MM.1S (cell line): ENCODE data around the gene ADAMTS12.

Source experiments
- DNase-seq: peaks from one replicate; pipeline ENCODE4 v3.0.0-alpha.2; 2015
- H2AFZ ChIP-seq: fragments of 300-600 bp; sonication (generic); 2 replicates; pipeline ENCODE4 v1.6.0; 2016; ENCODE audit warnings: antibody characterized with exemption, low read length
- H3F3A ChIP-seq: fragments of 300-600 bp; sonication (generic); 2 replicates; pipeline ENCODE4 v1.6.1; 2016; ENCODE audit warnings: mild to moderate bottlenecking, antibody characterized with exemption, low read length, moderate library complexity, mixed read lengths; ENCODE audit not compliant: insufficient read depth
- H3K27ac ChIP-seq: fragments of 300-600 bp; sonication (generic); 2 replicates; pipeline ENCODE4 v1.5.1; 2016; ENCODE audit warnings: mild to moderate bottlenecking, low read length
- H3K27me3 ChIP-seq: fragments of 300-600 bp; sonication (generic); replicated peaks from 2 replicates; pipeline ENCODE4 v1.6.0; 2016; ENCODE audit warnings: low read length; ENCODE audit not compliant: insufficient read depth
- H3K36me3 ChIP-seq: fragments of 300-600 bp; sonication (generic); replicated peaks from 2 replicates; pipeline ENCODE4 v1.6.1; 2016; ENCODE audit warnings: mild to moderate bottlenecking, low read length, mixed read lengths; ENCODE audit not compliant: insufficient read depth
- H3K4me1 ChIP-seq: fragments of 300-600 bp; sonication (generic); 2 replicates; pipeline ENCODE4 v1.6.1; 2016; ENCODE audit warnings: low read length, mixed read lengths
- H3K4me2 ChIP-seq: fragments of 300-600 bp; sonication (generic); 2 replicates; pipeline ENCODE4 v1.6.0; 2016; ENCODE audit warnings: low read depth, low read length
- H3K4me3 ChIP-seq: fragments of 300-600 bp; sonication (generic); 2 replicates; pipeline ENCODE4 v1.5.1; 2016; ENCODE audit warnings: low read length, mixed read lengths
- H3K79me2 ChIP-seq: fragments of 300-600 bp; sonication (generic); 2 replicates; pipeline ENCODE4 v1.6.1; 2016; ENCODE audit warnings: mixed run types, low read length, mixed read lengths
- H3K9ac ChIP-seq: fragments of 300-600 bp; sonication (generic); 2 replicates; pipeline ENCODE4 v1.6.1; 2016; ENCODE audit warnings: low read length, mixed read lengths
- H3K9me2 ChIP-seq: fragments of 300-600 bp; sonication (generic); replicated peaks from 2 replicates; pipeline ENCODE4 v1.6.1; 2016; ENCODE audit warnings: mild to moderate bottlenecking, low read length, mixed read lengths; ENCODE audit not compliant: insufficient read depth
- H3K9me3 ChIP-seq: fragments of 300-600 bp; sonication (generic); replicated peaks from 2 replicates; pipeline ENCODE4 v1.6.1; 2016; ENCODE audit warnings: mild to moderate bottlenecking, low read length, mixed read lengths; ENCODE audit not compliant: insufficient read depth
- H4K20me1 ChIP-seq: fragments of 300-600 bp; sonication (generic); 2 replicates; pipeline ENCODE4 v1.6.1; 2016; ENCODE audit warnings: mild to moderate bottlenecking, low read length, moderate library complexity, mixed read lengths; ENCODE audit not compliant: insufficient read depth
- CTCF ChIP-seq: fragments of 300-600 bp; sonication (generic); IDR thresholded peaks from 2 replicates; pipeline ENCODE4 v1.5.1; 2016; ENCODE audit warnings: antibody characterized with exemption, low read length, mixed read lengths
- EZH2 ChIP-seq: fragments of 300-600 bp; sonication (generic); optimal IDR thresholded peaks from 2 replicates; pipeline ENCODE3; 2017; ENCODE audit warnings: low read depth, mild to moderate bottlenecking, antibody characterized with exemption, low read length, mixed read lengths
- EZH2phosphoT487 ChIP-seq: fragments of 300-600 bp; sonication (generic); IDR thresholded peaks from 2 replicates; pipeline ENCODE4 v1.6.1; 2018; ENCODE audit warnings: antibody characterized with exemption, low read length

The ADAMTS12 gene

DNA sequence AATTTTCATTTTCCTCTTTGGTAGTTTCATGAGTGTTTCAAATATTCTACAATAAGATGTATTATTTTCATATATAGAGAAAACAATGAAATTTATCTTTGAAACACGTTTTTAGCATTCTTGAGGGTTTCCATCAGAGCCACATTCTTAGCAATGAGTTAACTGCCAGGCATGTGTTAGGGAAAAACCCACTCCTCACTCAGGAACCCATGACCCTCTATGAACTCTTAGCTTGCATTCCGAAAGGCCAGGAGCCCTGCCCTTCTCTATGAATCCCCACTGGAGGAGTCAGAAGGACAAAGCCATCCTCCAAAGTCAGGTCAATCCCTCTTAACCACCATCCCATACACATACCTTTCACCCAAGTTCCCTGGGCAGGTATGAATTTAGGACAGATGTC, 57.5 kb downstream of the ADAMTS12 start:
- Histone ChIP-seq H3K4me3 (no peak overlapping the region), H3K27ac (no peak overlapping the region), H4K20me1 (no peaks in the 10 kb centered on the region), H3K4me1 (no peaks in the 10 kb centered on the region), H3K9ac (no peak overlapping the region), H2AFZ (no peak overlapping the region), H3F3A (no peaks in the 10 kb centered on the region), H3K36me3 (no peaks in the 10 kb centered on the region), H3K79me2 (no peaks in the 10 kb centered on the region), H3K4me2 (no peak overlapping the region), H3K9me2 (no peaks in the 10 kb centered on the region), H3K27me3 (no peaks in the 10 kb centered on the region), H3K9me3 (no peaks in the 10 kb centered on the region)
- TF ChIP-seq EZH2phosphoT487 (no peak), EZH2 (no peak), CTCF (no peak)
- no peak for DNase-seq

- Histone ChIP-seq H3K36me3 (no peaks in the 10 kb centered on the region), H3K27me3 (no peaks in the 10 kb centered on the region), H3K9me2 (no peaks in the 10 kb centered on the region), H3K9ac (no peak overlapping the region), H3K27ac (no peak overlapping the region), H3K9me3 (no peaks in the 10 kb centered on the region), H3K4me3 (no peak overlapping the region), H3K4me2 (no peak overlapping the region), H4K20me1 (no peaks in the 10 kb centered on the region), H3F3A (no peaks in the 10 kb centered on the region), H2AFZ (no peak overlapping the region), H3K4me1 (no peaks in the 10 kb centered on the region), H3K79me2 (no peaks in the 10 kb centered on the region)
- no peak for TF ChIP-seq CTCF
- TF ChIP-seq EZH2, result no peak
- TF ChIP-seq EZH2phosphoT487, result no peak
- no peak for DNase-seq
Measured at GRCh38 chr5:33833237-33833575, 58.6 kb downstream of the ADAMTS12 start.

DNA sequence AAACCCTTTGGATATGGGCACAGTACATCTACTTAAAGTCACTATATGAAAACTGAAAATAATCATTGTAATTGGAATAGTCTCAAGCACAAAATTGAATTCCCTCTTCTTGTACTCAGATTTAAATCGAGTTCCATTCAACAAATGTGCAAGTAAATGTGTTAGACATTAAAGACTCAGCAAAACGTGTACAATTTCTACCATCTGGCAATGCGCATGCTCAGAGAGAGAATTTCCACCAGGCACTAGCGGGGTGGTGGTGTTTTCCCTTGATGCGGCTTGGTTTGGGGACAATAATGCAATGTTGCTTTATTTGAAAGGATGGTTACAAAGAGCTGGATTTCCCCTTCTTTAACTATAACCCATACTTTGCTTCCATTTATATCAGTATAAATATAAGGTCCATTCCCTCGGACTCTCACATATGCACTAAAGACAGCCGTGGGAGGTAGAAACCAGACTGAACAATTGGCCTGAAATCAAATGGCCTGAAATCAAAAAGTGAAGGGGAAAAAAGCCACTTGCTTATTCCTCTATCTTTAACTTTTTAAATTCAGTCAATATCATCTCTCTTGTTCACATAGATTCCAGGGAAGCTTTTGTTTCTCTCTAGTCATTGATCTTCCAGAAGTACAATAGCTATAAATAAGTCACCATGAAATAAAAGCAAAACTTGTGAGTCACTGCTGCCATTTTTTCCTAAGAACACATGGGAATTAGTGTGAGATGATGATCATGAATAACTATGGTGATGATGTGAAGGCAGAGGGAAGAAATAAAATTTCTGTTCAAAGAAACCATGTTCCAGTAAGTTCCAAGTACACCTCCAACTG, 59.2 kb downstream of the ADAMTS12 start:
- DNase-seq, result no peak
- no peaks in the 10 kb centered on the region for H3K36me3 ChIP-seq
- no peaks in the 10 kb centered on the region for H3K9me3 ChIP-seq
- H3K4me2 ChIP-seq, result no peak overlapping the region
- no peaks in the 10 kb centered on the region for H3K27me3 ChIP-seq
- H3K27ac ChIP-seq, result no peak overlapping the region
- no peak overlapping the region for H3K9ac ChIP-seq
- H3K4me3 ChIP-seq, result no peak overlapping the region
- H3K9me2 ChIP-seq, result no peaks in the 10 kb centered on the region
- H2AFZ ChIP-seq, result no peak overlapping the region
- no peaks in the 10 kb centered on the region for H4K20me1 ChIP-seq
- no peaks in the 10 kb centered on the region for H3K4me1 ChIP-seq
- TF ChIP-seq CTCF (no peak), EZH2 (no peak), EZH2phosphoT487 (no peak)
- H3F3A ChIP-seq, result no peaks in the 10 kb centered on the region
- H3K79me2 ChIP-seq, result no peaks in the 10 kb centered on the region
